ENCODE results near the gene NAGS. TPM values are rescaled to one million over a fixed set of nuclear protein-coding genes. Genes with fewer than 3 reads are reported as not detected.
"Not testable (repeated sequence)": the region's sequence is repeated elsewhere in the genome, so short reads cannot be mapped to it uniquely, and the experiment has no call there.

NAGS gene
- total RNA-seq, 1 donor from 2014 or later, result 2.4 TPM

- ATAC-seq, result peak; percentile 91
These were observed 2.4 kb downstream of the NAGS start for GRCh38 chr17:44006598-44007345.

GRCh38 chr17:44007346-44008204 is 3.2 kb downstream of the NAGS start:
- no peak for ATAC-seq

GRCh38 chr17:44008205-44008909 is 3.9 kb downstream of the NAGS start:
- no peak for ATAC-seq

DNA sequence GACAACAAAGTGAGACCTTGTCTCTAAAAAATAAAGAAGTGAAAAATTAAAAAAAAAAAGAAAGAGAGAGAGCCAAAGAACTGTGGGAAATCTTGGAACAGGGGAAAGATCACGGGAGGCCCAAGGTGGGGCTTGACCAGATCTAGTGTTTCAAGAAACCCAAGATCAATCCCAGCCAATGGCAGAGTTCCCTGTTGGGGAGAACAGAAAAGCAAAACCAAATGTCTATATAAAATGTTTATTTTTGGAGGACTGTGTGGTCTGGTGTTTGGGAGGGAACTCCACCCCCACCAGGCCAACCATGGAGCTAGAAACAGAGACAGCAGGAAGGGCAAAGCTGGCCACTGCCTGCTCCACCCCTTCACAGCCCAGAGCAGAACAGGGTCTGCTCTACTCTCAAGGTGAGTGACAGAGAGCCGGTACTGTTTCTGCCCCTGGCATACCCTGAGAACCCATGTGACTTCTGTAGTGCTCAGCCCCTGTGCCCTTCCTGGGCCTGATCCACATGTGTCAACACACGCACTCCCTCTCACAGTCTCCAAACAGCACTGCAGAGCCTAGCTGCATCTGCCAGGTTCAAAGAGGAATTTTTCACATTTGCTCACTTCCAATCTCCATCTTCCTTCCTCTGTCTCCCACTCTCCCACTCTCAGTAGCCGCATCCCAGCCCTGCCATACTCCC is 6.7 kb downstream of the NAGS start:
- no peak for ATAC-seq

- ATAC-seq, result no peak
These were observed 7.5 kb downstream of the NAGS start for GRCh38 chr17:44011876-44012275.

GRCh38 chr17:44012391-44012790 is 8.0 kb downstream of the NAGS start:
- ATAC-seq, result no peak

DNA sequence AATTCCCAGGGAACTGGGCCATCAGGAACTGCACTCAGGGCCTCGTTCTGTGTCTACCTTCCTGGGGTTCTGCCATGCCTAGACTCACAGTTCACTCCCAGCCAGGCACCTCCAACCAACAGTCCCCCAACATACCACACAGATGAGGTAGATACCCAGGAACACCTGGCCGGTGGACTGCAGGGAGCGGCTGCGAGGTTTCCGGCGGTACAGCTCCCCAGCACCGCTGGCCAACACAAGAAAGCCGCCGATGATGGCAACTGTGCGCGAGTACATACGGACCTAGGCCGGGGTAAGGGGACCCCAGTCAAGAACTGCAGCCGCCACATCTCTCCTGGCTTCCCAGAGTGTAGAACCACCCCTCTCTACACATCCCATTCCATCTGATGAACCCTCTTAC is 8.5 kb downstream of the NAGS start:
- ATAC-seq, result no peak

- peak; percentile 3 for ATAC-seq
These were observed 9.7 kb downstream of the NAGS start for GRCh38 chr17:44014133-44014436.

GRCh38 chr17:44014437-44015172 is 10.2 kb downstream of the NAGS start, which contains the start of gene TMEM101:
Gene TMEM101 (minus strand): TSS chr17:44014963. CDS start chr17:44014952, 11 bp downstream.
- ATAC-seq, result peak; percentile 84

DNA sequence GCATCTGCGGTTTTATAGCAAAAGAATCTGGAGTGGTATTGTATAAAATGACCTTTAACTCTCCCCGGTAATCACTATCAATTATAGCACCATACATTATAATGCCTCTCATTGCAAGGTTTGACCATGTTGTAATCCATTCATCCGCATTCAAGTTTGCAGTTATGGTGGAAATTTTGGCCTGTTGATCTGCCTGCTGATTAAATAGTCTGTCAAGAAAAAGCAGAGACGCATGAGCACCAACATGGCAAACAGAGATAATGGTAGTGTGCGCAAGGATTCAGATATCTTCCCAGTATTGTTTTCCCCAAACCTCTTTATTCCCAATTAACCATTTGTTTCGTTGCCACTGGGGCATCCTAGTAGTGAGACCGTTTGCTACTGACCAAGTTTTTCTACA is 16.8 kb downstream of the NAGS start:
- not testable (repeated sequence) for ATAC-seq

DNA sequence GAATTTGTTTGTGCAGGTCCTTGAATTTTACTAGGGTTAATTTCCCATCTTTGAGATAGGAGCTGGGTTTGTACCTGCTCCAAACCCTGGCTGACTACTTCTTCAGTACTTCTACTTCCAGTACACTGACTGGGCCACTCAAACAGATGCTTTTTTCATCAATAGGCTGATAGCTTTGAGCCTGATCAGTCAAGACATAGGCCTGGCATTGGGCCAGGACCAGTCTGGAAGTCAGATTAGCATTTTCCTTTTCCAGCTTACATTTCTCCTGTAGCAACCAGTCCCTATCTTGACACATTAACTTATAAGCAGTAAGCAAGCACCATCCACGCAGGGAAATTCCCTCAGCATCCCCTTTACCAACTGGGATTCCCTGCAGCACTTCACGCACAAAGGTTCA is 17.8 kb downstream of the NAGS start:
- no peak for ATAC-seq

DNA sequence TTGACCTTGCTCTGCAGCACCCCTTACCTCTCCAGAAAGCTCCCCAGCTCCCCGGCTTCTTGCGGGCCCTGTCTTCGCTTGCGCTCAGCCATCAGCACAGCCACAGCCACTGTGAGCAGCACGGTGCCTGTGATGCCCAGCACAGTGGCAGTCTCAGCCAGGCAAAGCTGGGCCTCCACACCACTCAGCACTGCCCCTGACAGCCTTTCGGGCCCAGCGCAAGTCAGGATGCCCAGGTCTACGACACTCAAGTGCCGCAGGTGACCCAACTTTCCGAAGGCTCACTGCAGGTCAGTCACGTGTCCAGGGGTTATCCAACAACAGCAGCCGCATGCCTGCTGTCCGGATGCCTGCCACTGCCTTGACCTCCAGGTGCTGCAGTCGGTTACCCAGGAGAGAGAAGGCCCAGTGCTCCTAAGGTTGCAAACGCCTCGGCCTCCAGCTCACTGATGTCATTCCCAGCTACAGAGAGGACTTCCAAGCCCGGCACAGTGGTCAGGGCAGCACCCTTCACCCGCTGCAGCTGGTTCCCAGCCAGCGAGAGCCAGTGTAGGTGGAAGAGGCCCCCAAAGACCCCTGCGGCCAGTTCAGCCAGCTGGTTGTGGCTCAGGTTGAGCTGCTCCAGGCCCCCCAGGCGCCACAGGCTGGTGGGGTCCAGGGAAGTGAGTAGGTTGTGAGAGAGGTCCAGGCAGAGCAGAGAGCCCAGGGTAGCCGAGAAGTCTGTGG is 19.3 kb downstream of the NAGS start:
- ATAC-seq, result peak; percentile 22

DNA sequence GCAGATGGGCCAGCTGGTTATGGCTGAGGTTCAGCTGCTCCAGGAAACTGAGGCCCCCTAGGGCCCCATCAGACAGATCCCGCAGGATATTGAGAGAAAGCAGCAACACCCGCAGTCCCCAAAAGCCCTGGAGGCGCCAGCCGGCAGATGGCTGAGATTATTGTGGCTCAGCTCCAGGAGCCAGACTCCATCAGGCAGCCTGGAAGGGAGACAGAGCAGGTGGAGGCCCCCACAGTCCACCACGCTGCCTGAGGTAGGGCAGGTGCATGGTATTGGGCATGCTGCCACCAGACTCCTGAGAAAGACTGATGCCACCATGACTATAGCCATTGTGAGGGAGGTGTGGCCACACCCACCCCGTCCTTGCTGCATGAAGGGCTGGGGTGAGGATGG is 19.8 kb downstream of the NAGS start:
- ATAC-seq, result peak; percentile 30

GRCh38 chr17:44024853-44025252 is 20.4 kb downstream of the NAGS start:
- ATAC-seq, result no peak

GRCh38 chr17:44029736-44030135 is 25.3 kb downstream of the NAGS start:
- ATAC-seq, result no peak

- no peak for ATAC-seq
These were observed 26.1 kb downstream of the NAGS start for GRCh38 chr17:44030482-44030881.

DNA sequence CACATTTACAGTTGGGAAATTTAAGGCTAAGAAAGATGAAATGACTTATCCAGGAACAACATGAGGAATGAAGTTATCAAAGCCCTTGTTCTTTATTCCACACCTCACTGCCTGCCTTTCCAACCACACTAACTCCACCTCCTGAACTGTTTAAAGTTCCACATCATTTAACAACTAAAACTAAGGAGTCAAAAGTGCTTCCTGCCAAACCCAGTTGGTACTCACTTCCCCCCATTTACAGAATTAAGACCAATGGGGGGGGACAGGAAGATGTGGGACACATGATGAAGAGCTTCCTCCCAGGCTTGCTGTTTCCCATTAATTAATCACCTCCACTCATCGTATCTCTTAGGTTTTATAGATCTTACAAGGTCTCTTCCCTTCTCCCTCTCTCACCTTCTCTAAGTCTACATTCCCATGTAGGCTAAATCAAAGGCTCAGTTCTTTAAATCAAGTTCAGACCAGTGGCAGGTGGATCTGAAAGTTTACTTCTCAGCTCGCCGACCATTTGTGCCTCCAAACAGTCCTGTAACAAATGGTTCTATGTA is 29.5 kb downstream of the NAGS start:
- ATAC-seq, result no peak

GRCh38 chr17:44034688-44035087 is 30.3 kb downstream of the NAGS start:
- not testable (repeated sequence) for ATAC-seq

- ATAC-seq, result no peak
These were observed 33.0 kb downstream of the NAGS start for GRCh38 chr17:44037471-44037870.

DNA sequence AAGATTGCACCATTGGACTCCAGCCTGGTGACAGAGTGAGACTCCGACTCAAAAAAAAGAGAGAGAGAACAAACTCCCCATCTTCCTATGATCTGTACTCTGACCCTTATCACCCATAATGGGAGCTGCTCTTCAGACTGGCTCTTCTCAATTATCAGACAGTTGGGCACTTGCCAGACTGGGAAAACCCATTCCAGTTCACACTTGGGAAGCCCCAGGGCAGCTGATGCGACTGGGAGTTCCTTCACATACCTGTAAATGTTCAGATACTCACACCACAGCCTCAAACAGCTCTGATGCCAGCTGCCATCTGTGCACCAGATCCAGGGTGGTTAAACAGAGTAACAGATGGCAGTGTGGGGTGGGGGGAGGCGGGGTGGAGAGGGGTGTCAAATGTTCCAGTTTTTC is 34.2 kb downstream of the NAGS start:
- ATAC-seq, result no peak
